Loucy (cell line): ENCODE data around the gene PLCB3.

Source experiments
- CTCF ChIP-seq: fragments of 200-600 bp; sonication (generic); conservative IDR thresholded peaks from 2 replicates; pipeline ENCODE4 v1.5.1; 2014; ENCODE audit warnings: mild to moderate bottlenecking, antibody characterized with exemption, low read length
- EZH2phosphoT487 ChIP-seq: fragments of 200-600 bp; IDR thresholded peaks from 2 replicates; pipeline ENCODE4 v1.6.1; 2018; ENCODE audit warnings: antibody characterized with exemption, mild to moderate bottlenecking, moderate library complexity, borderline replicate concordance

- no peak for TF ChIP-seq CTCF
- no peak for TF ChIP-seq EZH2phosphoT487
Observed at GRCh38 chr11:64248578-64248977, 2.8 kb upstream of the PLCB3 start.
